Endometrial microvascular endothelial cells (primary cell): ENCODE data around the gene MGLL. TPM values are rescaled to one million over a fixed set of nuclear protein-coding genes. Genes with fewer than 3 reads are reported as not detected.

ENCODE experiments used
- in situ Hi-C: cut with HindIII; loops from 2 replicates; pipeline ENCODE4 v1.10.0; 2017; ENCODE audit warnings: low sequenced_read_pairs, low pct_unique_long_range_greater_than_20kb; ENCODE audit errors: inconsistent ontology term
- total RNA-seq: library from RNA; depleted of rRNA; stranded (reverse); fragments of >200 nt; gene quantifications from one replicate; pipeline ENCODE4 v1.2.3, GENCODE V29; 2015; ENCODE audit errors: inconsistent ontology term

The MGLL gene
- total RNA-seq, 1 donor from 2014 or later, result 138 TPM

DNA sequence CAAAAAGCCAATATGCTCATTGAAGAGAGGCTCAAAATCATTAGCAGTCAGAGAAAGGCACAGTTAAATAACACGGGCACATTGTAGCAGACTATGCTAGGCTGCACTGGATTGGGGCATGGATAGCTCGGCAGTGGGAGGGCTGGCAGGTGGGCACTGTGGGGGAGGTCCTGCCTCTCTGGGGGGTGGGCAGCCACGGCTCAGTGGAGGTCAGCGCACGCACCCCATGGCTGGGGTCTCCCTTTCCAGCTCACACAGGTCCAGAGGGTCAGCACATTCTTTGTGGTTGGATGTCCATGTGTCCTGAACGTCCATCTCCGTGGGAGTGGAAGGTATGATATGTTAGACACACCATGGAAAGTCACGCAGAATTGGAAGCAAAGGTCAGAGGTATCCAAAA is 18.4 kb upstream of the MGLL start:
- in situ Hi-C loops, result no loop called here

DNA sequence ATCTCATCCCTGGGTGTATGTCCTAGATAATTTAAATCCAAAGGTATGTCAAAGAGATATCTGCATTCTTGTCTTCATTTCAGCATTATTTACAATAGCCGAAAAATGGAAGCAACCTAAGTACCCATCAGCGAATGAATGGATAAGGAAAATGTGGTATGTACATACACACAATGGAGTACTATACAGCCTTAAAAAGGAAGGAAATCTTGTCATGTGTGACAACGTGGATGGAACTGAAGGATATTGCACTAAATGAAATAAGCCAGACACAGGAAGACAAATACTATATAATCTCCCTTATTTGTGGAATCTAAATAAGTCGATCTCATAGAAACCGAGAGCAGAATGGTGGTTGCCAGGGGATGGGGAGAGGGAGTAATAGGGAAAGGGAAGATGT is 16.8 kb upstream of the MGLL start:
- in situ Hi-C loops, result no loop called here

DNA sequence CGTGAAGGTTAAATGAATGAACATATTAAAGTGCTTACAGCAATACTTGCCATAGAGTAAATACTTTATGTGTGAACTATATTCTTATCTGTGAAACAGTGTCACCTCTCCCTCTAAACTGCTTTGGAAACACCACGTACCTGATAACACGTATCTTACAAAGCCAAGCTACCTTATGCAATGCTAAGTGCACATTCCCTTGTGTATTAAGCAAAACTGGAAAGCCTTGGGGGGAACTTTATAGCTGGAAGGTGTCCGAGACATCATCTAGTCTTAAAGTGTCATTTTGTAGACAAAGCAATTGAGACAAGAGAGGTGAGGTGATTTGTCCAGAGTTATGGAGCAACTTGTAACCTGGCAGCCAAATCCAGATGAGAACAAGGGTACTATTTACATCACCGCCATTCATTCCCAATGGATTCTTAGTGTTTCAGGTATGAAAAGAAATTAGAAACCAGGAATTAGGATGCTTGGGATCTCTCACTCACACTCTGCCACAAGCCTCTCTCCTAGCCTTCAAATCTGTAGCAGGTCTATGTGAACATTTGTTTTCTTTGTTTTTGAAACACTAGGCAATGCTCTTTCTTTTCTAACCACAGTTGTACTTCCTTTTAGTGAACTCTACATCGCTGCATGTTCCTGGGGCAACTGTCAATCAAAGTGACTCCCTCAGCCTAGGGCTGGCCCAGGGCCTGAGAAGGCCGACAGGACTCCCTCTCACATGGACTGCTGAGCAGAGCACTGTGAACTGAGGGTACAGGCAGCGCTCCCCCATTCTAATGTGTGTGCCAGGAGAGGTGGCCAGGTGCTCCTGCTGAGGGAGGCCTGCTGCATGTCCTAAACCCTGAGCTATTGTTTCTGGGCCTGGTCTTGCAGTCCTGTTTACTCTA is 13.9 kb upstream of the MGLL start:
- in situ Hi-C loops, result no loop called here

DNA sequence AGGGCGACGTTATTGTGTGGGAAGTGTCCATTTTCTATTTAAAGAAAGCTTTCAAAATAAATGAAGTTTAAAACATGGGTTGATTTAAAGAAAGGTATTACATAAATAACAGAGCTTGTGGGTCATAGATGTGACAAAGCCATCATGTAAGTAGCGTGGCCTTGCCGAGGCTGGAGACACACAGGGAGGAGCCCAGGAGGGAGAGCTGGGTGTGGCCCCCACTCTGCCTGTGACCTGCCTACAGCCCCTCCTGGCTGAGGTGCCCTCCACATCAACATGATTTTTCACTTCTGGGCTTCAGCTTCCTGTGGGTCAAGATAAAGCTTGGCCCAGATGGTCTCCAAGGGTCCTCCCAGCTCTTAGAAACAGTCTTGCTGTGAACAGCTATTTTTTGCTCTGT is 12.5 kb upstream of the MGLL start:
- in situ Hi-C loops, result no loop called here

DNA sequence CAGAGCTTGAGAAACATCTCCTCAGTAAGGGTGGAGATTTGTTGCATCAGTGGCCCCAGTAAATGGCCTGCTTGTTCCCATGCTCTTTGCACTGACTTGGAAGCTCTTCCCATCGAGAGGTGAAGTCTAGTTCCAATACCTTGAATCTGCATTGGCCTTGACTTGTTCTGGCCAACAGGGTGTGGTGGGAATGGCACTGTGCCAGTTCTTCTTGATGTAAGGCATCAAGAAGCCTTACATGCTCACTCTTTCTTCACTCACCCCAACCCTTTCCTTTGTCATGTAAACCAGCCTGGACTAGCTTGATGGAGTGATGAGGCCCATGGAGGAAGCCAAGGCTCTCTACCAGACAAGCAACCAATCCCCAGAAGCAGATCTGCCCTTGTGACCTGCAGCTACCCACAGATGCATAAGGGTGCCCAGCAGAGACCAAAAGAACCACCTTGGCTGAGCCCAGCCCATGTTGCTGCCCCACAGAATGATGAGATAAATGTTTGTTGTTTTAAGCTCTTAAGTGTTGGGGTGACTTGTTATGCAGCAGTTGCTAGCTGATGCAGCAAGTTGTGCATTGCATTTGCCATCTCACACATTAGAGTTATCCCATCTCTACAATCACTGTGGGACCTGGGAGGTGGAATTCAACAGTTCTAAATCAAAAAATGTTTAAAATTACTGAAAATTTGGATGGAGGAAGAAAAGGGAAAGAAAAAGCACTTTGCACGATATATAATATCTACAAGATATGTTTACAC is 11.1 kb upstream of the MGLL start:
- in situ Hi-C loops, result no loop called here

DNA sequence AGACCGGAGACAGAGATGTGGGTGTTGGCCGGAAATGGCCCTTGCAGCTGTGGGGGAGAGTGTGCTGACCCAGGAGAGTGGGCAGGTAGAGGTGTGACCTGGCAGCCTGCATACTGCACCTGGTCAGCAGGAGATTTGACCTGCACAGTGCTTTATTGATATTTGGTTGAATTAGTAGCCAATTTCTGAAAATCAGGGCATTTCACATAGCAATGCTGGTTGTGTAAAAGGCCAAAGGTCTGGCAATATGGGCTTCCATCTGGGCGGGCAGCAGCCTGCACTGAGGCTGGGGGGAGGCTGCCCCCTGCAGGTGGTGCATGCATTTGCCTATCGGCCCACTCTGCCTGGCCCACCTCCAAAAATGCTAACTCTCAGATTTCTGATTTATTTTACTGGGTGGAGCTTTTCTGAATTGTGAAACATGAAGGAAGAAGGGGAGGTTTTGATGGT is 9.4 kb upstream of the MGLL start:
- in situ Hi-C loops, result no loop called here

DNA sequence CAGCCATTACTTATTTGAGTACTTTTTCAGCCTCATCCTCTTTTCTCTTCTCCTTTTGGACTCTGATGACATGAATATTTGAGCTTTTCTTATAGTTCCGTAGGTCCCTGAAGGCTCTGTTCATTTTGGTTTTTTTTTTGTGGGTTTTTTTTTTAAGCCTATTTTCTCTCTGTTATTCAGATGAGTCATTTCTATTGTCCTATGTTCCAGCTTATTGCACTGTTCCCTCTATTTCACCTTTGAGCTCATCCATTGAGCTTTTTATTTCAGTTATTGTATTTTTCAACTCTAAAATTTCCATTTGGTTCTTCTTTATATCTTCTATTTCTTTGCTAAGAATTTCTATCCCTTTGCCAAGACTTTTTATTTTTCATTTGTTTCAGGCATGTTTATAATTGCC is 7.2 kb upstream of the MGLL start:
- in situ Hi-C loops, result no loop called here

DNA sequence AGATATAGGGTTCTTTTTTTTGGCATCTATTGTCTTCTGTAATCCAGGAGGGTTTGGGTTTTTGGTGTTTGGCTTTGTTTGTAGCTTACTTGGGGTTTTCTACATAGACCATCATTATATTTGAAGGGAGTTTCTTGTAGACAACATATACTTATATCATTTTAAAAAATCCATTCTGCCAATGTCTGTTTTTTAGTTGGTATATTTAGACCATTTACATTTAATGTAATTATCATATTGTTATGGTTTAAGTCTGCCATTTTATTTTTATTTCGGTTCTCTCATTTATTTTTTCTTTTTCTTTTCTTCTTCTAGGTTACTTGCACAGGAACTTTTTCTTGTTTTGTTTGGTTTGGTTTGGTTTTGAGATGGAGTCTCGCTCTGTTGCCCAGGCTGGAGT is 5.5 kb upstream of the MGLL start:
- in situ Hi-C loops, result no loop called here

DNA sequence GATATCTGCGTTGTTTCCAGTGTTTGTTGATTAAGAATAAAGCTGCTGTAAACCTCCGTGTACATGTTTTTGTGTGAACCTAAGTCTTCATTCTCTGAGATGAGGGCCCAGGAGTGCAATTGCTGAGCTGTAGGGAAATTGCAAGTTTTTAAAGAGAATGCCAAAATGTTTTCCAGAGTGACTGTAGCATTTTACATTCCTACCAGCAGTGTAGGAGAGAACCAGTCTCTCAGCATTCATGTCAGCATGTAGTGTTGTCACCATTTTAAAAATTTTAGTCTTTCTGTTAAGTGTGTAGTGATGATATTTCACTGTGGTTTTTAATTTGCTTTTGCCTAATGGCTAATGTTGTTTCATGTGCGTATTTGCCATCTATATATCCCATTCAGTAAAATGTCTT is 3.4 kb upstream of the MGLL start:
- in situ Hi-C loops, result no loop called here

DNA sequence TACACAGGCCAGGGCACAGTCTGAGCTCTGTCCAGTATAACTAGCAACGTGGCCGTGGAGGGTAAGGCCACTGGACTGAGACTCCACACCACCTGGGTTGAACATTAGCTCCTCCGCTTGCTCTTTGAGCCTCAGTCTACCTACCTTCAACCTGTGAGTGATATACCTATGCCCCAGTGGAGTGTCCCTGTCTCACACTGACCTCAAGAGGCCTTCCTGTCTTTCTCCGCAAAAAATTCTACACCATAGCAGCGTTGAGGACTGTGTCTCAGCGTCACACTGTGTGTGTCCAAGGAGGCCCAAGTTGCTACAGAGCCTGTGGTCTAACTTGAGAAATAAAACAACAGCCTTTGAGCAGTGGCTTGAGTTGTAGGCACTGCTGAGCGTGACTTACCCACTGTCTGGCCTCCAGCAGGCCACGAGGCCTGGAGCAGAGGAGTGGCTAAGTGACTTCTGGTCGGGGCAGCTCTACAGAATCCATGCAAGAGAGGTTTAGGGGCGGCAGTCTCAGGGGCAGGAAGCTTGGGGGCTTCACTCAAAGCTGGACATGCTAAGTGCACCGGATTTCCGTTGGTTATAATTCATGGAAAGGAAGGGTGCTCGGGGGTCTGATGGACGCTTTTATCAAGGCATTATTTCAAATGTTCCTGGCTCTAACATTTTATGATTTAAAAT is 2.0 kb upstream of the MGLL start:
- in situ Hi-C loops, result no loop called here

DNA sequence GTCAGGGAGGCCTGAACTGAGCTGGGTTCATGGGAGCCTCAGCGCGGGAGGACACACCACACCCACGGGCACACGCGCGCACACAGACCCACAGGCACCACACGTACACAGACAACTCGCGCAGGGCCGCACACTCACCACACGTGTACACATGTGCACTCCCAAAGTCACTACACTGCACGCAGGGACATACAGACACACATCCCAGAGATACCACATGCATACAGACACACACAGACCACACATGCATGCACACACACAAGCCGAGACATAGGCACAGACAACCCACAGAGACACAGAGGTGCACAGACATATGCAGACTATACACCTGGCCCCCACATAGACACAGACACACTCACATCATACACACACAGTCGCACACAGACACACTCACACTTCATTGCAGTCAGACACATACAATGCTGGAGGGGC is 1.1 kb upstream of the MGLL start:
- in situ Hi-C loops, result no loop called here

DNA sequence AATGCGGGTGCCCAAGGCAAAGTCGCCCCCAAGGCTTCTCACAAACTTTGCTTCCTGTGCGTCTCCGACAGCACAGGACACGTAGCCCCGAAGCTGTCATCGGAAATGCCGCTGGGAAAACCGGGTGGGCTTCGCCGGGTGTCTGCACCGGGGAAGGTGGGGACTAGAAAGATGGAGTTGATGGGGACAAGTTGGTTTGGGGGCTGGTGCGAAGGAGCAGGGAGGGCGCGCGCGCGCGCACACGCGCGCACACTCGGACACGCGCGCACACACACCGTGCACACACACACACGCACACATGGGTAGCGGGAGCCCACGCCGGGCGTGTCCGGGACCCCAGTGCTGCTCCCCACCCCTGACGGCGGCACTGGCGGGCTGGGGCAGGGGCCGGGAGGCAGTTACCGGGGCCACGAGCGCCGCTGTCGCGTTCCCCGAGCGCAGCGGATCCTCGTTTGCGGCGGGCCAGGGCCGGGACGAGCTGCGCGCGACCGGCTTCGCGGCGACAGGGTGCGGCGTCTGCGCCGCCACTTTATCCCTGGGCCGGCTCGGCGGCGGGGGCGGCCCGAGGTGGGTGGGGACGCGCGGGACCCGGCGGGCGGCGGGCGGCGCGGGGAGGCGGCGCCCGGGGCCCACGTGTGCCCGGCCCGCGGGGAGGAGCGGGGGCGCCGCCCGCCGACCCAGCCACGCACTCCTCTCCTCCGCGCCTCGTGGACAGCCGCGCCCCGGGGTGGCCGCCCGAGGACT is 539 bp upstream of the MGLL start:
- in situ Hi-C loops, result no loop called here

DNA sequence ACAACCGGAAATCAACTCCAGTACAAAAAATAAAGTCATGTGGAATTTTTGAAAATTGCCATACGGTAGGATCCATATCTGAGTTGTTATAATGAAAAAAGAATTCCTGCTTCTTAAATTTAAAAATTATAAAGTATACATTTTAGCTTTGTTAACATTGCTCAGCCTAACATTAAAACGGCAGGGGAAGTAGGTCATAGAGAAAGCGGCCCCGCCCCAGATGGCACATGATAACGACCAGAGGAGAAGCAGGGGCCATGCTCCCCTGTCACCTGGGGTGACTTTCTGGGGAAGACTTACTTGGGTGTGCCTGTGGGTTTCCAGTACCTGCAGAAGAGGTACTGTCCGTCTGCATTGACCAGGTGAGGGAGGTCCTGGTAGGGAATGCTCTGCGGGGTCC is 921 bp downstream of the MGLL start:
- in situ Hi-C loops, result no loop called here

DNA sequence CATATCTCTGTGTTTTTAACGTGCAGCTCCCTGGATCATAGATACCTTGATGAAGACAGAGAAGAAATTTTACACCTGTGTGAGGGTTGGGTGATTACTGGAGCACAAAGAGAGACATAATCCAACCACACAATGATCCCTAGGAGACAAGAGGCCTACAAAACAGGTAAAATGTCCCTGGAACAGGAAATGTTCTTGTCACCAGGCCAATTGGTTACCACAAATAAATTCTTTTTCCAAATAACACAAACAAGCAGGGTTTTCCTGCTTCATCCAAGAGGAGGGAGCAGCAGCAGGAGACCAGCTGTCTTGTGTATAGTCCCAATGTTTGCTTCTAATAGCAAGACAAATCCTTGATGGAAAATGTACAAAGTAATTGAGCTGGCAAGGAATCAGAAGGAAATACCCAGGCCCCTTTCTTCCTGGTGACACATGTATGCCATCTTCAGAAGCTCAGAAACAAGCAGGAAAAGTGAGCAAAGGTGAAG is 1.4 kb downstream of the MGLL start:
- in situ Hi-C loops, result no loop called here

DNA sequence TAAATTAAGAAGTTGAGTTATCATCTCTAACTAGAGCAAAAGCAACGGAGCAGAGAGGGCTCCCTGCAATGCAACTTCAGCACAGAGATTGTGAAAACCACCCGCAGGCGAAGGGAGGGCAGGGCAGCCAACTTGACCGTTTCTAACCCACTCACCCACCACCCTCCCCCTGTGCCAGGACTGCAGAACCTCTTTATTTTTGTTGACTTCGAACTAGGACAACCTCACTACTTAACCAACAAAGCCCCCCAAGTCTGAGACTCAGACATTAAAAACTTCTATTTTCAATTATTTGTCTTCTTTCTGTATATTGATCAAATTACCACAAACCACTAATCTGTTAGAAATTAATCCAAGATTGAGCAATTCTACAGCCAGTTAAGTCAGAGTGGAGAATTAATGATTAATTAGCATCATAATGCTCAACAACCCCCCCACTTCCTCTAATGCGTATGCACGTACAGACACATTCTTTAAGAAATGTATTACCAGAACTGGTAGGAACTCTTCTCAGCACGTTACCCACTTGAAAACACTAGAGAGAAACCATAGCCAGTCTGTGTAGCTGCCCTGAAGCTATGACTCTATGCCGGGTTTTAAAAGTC is 2.0 kb downstream of the MGLL start:
- in situ Hi-C loops, result no loop called here

DNA sequence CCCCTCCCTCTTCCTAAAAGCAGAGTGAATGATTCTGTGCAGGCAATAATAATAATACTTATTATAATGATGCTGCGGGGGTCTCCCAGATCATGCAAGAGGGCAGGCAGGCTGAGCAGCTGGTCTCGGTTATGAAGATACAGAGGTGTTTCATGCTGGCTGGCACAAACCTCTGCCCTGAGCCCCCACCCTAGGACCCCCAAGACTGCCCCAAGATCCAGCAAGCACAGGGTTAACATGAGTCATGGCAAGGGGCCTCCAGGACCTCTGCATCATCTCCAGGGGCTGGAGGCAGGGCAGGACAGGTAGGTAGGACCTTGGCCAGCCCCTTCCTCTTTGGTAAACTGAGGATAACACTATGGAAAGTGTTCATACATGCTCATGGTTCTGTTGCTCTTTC is 2.7 kb downstream of the MGLL start:
- in situ Hi-C loops, result no loop called here

DNA sequence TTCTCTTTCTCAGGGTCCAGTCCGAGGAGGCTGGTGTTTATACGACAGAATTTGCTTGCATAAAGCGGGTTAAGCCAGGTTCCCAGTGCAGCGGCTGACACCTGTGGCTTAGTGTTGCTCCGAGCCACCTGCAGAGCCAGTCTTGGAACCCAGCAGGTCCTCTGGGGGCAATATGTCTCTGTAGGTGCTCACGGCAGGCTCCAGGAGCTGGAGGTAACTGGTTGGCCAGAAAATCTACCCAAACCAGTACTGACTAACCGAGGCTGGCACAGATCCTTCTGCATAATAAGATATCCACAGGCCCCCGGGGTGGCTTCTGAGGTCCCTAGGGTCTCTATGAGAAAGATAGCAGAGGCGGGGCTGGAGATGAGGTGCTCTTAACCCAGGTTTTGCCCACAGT is 3.2 kb downstream of the MGLL start:
- in situ Hi-C loops, result no loop called here

DNA sequence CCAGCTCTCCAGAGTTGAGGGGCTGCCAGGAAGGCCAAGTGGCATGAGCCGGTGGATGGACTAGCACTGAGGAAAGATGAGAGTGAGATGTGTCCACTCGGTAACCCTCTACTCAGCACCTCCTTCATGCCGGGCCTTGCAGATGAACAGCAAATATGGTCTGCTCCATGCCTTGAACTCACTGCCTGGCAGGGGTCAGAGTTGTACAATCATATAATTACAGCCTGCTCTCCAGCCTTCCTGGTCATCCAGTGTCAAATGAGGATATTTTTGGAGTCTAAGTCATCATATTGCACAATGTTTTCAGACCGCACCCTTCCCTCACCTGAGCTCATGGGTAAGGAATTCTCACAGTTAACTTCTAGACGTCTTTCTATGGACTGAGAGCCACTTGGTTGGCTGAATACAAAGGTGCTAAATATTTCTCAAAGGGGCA is 4.9 kb downstream of the MGLL start:
- in situ Hi-C loops, result no loop called here
